Suprapubic skin (tissue), 4 donors: ENCODE data around the gene ITPA. TPM values are rescaled to one million over a fixed set of nuclear protein-coding genes. Genes with fewer than 3 reads are reported as not detected.
"Not testable (repeated sequence)": the region's sequence is repeated elsewhere in the genome, so short reads cannot be mapped to it uniquely, and the experiment has no call there.

ENCODE experiments used
- DNase-seq, 2 donors: peaks; one replicate each; pipeline ENCODE4 v3.0.0-alpha.2; 2019; ENCODE audit warnings: low spot score in 2 of 2
- H3K27ac ChIP-seq: fragments of 200-600 bp; sonication (generic); one replicate; pipeline ENCODE4 v1.5.1; 2019
- H3K27me3 ChIP-seq: fragments of 200-600 bp; sonication (generic); one replicate; pipeline ENCODE4 v1.5.1; 2019
- H3K36me3 ChIP-seq: fragments of 200-600 bp; sonication (generic); one replicate; pipeline ENCODE4 v1.5.1; 2019
- H3K4me1 ChIP-seq: fragments of 200-600 bp; sonication (generic); one replicate; pipeline ENCODE4 v1.5.1; 2019
- H3K4me3 ChIP-seq: fragments of 200-600 bp; sonication (generic); one replicate; pipeline ENCODE4 v1.5.1; 2019; ENCODE audit warnings: mild to moderate bottlenecking
- H3K9me3 ChIP-seq: fragments of 200-600 bp; sonication (generic); one replicate; pipeline ENCODE4 v1.5.1; 2019
- CTCF ChIP-seq, 2 donors: fragments of 200-600 bp in 1 of 2; fragments of 450-650 bp in 1 of 2; sonication (generic) in 1 of 2; IDR thresholded peaks; one replicate each; pipeline ENCODE4 v1.5.1; 2016 to 2019; ENCODE audit warnings: antibody characterized with exemption in 2 of 2, mild to moderate bottlenecking in 1 of 2, moderate library complexity in 1 of 2
- EP300 ChIP-seq: sonication (generic); formaldehyde crosslinking; IDR thresholded peaks from one replicate; pipeline ENCODE4 v1.6.1; 2017; ENCODE audit warnings: antibody characterized with exemption
- POLR2A ChIP-seq, 2 donors: fragments of 450-650 bp; IDR thresholded peaks; one replicate each; pipeline ENCODE4 v1.6.1; 2017; ENCODE audit warnings: antibody characterized with exemption in 2 of 2, mild to moderate bottlenecking in 2 of 2, moderate library complexity in 2 of 2
- POLR2AphosphoS5 ChIP-seq, 3 donors: sonication (generic); formaldehyde crosslinking; IDR thresholded peaks; one replicate each; pipeline ENCODE4 v1.6.1; 2017; ENCODE audit warnings: antibody characterized with exemption in 3 of 3
- WGBS: methylation state at CpG from one replicate; pipeline ENCODE4 v1.1.5; 2018; 5-methylcytosine and 5-hydroxymethylcytosine counted together
- total RNA-seq, 4 donors: library from RNA; depleted of rRNA; stranded (reverse); fragments of >200 nt; gene quantifications; one replicate each; pipeline ENCODE4 v1.1.0, GENCODE V29; 2016

Gene ITPA
- total RNA-seq, 4 donors from 2014 or later: 40.5 to 72.4 (median 53.6) TPM

DNA sequence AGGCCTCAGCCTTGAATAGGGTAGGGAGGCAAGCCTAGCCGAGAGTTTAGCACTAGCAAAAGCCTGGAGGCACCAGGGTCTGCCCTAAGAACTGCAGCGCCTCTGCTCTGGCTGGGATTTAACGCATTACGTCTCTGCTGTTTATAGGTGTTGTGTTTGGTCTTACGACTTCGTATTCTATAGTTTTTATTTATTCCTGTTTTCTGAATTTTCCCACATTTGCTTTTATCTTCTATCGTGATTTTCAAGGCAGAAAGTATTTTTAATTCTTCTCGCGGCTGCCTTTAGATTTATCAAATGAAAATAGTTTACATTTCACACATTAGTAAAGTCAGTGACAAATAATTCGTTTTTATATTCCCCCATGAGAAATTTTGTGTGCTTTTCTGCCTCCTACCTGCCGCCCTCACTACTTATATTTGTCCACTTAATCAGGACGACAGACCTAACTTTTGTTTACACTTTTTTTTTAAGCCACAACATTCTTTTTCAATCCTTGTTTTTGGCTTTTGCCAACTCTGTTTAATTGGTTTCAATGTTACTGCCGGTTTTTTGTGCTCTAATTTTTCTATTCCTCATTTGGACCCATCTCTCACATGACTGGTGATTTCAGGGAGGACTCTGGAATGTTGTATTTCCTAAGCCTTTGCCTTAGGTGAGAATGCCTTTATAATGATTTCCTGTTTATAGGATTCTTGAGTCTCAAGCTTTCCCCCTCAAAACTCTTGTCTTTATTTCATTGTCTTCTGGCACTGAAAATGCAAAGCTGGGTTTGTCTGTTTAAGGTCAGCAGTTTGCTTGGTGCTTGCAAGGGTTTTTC, 34.6 kb upstream of the ITPA start:
- peaks cover 10% of the 10 kb centered on the region for H3K27me3 ChIP-seq
- H3K4me3 ChIP-seq: peak overlapping the region; percentile 90
- no peak for DNase-seq
- TF ChIP-seq EP300 (no peak), POLR2AphosphoS5 (IDR thresholded peaks at IDR 0.05) (no peak), CTCF (IDR thresholded peaks at IDR 0.05) (no peak)
- peaks cover 21% of the 10 kb centered on the region for H3K4me1 ChIP-seq
- H3K36me3 ChIP-seq: no peaks in the 10 kb centered on the region
- H3K27ac ChIP-seq: peak overlapping the region; percentile 74
- no peaks in the 10 kb centered on the region for H3K9me3 ChIP-seq
- 25% methylated on average over 13 of the region's 13 CpGs for WGBS

GRCh38 chr20:3175270-3175669, 34.0 kb upstream of the ITPA start:
- Histone ChIP-seq H3K27ac (no peak overlapping the region), H3K36me3 (no peaks in the 10 kb centered on the region), H3K9me3 (no peaks in the 10 kb centered on the region), H3K4me3 (no peak overlapping the region), H3K4me1 (peaks cover 21% of the 10 kb centered on the region), H3K27me3 (peaks cover 10% of the 10 kb centered on the region)
- no peak for TF ChIP-seq POLR2AphosphoS5 (IDR thresholded peaks at IDR 0.05)
- TF ChIP-seq POLR2A (IDR thresholded peaks at IDR 0.05): no peak
- TF ChIP-seq CTCF (IDR thresholded peaks at IDR 0.05): no peak
- no peak for TF ChIP-seq EP300
- DNase-seq: no peak
- WGBS: 69% methylated on average over 1 of the region's 1 CpG

DNA sequence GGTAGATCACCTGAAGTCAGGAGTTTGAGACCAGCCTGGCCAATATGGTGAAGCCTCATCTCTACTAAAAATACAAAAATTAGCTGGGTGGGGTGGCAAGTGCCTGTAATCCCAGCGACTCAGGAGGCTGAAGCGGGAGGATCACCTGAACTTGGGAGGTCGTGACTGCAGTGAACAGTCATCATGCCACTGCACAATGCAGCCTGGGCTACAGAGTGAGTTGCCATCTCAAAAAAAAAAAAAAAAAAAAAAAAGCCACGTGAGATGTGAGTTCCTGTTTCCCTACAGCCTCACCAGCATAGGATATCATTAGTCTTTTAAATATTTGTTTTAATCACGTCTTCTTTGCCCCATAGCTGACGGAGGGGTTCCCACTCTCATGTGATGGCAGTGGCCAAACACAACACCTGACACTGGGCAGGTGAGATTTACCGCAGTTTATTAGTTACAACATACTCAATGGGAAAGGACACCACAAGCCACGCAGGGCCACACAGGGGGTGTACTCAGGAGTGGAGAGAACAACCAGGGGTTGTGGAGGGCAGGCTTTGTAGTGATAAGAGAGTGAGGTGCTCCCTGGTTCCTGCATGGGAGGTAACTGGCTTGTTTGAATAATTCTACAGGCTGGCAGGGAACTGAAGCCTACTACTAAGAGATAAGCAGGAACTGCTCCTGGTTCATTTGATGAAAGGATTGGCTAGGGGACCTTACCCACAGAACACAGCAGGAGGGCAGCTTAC, 31.4 kb upstream of the ITPA start:
- Histone ChIP-seq H3K4me3 (no peak overlapping the region), H3K27me3 (peaks cover 10% of the 10 kb centered on the region), H3K27ac (no peak overlapping the region), H3K4me1 (peaks cover 14% of the 10 kb centered on the region), H3K36me3 (no peaks in the 10 kb centered on the region), H3K9me3 (no peaks in the 10 kb centered on the region)
- 79% methylated on average over 8 of the region's 8 CpGs for WGBS
- TF ChIP-seq EP300: no peak
- peak in 1 of 2 donors; percentile 32 for DNase-seq

GRCh38 chr20:3180319-3180718, 29.0 kb upstream of the ITPA start:
- Histone ChIP-seq H3K36me3 (no peaks in the 10 kb centered on the region), H3K4me3 (no peak overlapping the region), H3K9me3 (no peaks in the 10 kb centered on the region), H3K27ac (no peak overlapping the region), H3K27me3 (no peaks in the 10 kb centered on the region), H3K4me1 (no peaks in the 10 kb centered on the region)
- 75% methylated on average over 4 of the region's 4 CpGs for WGBS
- TF ChIP-seq EP300 (no peak), POLR2AphosphoS5 (IDR thresholded peaks at IDR 0.05) (no peak), POLR2A (IDR thresholded peaks at IDR 0.05) (no peak), CTCF (IDR thresholded peaks at IDR 0.05) (no peak)
- DNase-seq: peak in 1 of 2 donors; percentile 6

- H3K27me3 ChIP-seq: no peaks in the 10 kb centered on the region
- H3K9me3 ChIP-seq: no peaks in the 10 kb centered on the region
- H3K36me3 ChIP-seq: no peaks in the 10 kb centered on the region
- no peaks in the 10 kb centered on the region for H3K4me1 ChIP-seq
- WGBS: 78% methylated on average over 5 of the region's 5 CpGs
- TF ChIP-seq CTCF (IDR thresholded peaks at IDR 0.05) (no peak), EP300 (no peak), POLR2AphosphoS5 (IDR thresholded peaks at IDR 0.05) (no peak), POLR2A (IDR thresholded peaks at IDR 0.05) (no peak)
- H3K27ac ChIP-seq: no peak overlapping the region
- DNase-seq: no peak
- no peak overlapping the region for H3K4me3 ChIP-seq
Observed at GRCh38 chr20:3181270-3181669, 28.0 kb upstream of the ITPA start.

GRCh38 chr20:3182429-3182828, 26.9 kb upstream of the ITPA start:
- H3K9me3 ChIP-seq, H3K27me3 ChIP-seq, H3K4me3 ChIP-seq, H3K27ac ChIP-seq, H3K36me3 ChIP-seq, DNase-seq, H3K4me1 ChIP-seq: not testable (repeated sequence)
- over 99% methylated on average over 5 of the region's 5 CpGs for WGBS
